Umbilical cord (tissue), 2 donors: ENCODE results near the gene PTRH2. TPM values are rescaled to one million over a fixed set of nuclear protein-coding genes. Genes with fewer than 3 reads are reported as not detected.

Experiments used
- DNase-seq: peaks from one replicate; pipeline ENCODE4 v3.0.0-alpha.2; 2015; ENCODE audit warnings: low spot score
- total RNA-seq: library from RNA; depleted of rRNA; stranded (reverse); fragments of >200 nt; gene quantifications from one replicate; pipeline ENCODE4 v1.2.3, GENCODE V29; 2014; ENCODE audit warnings: low replicate concordance; ENCODE audit not compliant: insufficient read depth

The PTRH2 gene
- total RNA-seq, 1 donor from 2014 or later: 7.9 TPM

DNA sequence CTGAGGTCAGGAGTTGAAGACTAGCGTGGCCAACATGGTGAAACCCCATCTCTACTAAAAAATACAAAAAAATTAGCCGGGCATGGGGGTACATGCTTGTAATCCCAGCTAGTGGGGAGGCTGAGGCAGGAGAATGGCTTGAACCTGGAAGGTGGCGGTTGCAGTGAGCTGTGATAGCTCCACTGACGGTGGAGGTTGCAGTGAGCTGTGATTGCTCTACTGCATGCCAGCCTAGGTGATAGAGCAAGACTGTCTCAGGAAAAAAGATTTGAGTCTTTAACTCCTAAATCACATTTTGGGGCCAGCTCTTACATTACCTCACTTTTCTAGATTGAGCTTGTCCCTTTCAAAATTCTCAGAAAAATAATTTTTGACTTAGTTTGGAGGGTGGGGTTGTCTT, 15.4 kb upstream of the PTRH2 start:
- DNase-seq: no peak

DNA sequence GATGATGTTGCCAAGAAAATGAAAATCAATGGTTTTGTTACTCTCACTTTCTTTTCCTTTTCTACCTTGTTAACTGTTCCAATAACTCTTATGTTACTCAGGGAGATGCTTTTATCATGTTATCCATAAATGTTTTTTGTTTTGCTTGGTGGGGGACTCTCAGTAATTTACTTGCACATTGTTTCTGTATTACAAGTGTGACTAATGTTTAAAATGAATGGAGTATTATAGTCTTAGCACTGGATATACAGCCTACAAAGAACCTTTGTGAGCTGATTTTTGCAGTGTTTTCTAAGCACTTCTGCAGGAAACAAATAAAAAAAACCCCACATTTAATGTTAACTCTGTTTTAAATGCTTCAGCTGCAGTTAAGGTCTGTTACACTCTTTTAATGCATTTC, 12.3 kb upstream of the PTRH2 start:
- DNase-seq: no peak

DNA sequence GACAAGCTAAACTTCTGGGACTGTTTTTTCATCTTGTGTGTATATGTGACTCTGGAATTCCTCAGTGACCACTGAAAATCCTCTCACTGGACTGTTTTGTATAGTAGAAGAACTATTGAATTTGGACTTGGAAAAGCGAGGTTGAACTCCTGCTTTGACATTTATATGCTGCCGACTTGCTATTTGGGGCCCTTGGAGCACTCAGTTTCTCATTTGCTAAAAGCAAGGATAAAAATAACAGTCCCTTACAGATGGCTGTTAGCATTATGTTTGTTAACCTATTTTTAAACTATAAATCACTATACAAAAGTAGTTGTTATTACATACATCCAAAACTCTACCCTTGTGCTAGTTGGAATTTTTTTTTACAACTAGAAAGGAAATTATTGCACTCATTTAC, 9.2 kb upstream of the PTRH2 start:
- DNase-seq: no peak

DNA sequence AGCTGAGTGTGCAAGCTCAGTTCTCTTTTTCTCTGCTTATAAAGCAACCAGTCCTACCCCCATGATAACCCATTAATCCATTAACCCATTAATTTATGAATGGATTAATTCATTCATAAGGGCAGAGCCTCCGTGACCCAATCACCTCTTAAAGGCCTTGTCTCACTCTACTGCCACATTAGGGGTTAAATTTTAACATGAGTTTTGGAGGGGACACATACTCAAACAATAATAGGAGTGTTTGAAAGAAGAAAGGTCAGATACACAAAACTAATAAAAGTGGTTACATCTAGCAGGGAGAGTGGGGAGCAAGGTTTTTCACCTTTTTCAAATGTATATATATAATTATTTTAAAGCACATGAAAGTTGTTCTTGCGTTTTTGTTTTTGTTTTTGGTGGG, 7.0 kb upstream of the PTRH2 start:
- DNase-seq: no peak

DNA sequence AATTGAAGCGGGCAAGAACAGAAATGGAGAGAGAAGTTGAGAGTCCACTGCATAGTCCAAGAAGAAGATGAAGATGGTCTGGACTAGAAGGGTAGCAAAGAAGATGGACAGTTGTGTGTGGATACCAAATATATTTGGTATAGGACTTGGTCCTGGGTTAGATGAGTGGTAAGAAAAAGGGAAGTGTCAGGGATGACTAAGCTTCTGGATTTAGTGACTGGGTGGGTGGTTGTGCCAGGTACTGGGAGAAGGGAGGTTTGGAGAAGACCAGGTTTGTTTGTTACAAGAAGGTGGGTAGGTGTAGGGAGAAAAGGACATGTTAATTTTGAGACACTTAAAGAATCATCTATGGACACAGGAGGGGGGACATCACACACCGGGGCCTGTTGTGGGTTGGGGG, 5.6 kb upstream of the PTRH2 start:
- DNase-seq: no peak

DNA sequence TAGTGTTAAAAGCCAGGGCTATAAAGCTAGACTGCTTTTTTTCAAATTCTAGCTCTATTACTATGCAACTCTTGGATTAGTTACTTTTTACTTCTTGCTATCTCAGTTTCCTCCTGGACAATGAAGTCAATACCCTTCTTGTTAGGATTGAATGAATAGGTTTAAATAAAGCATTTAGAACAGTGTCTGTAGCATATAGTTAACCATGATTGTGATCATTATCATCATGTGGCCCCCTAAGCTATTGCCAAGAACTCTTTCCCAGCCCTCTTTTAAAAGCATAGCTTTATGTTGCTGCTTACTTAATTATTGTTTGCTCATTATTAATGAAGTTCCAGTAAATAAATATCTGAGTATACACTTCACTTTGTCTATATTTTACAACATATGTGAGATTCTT, 4.7 kb upstream of the PTRH2 start:
- DNase-seq: no peak

DNA sequence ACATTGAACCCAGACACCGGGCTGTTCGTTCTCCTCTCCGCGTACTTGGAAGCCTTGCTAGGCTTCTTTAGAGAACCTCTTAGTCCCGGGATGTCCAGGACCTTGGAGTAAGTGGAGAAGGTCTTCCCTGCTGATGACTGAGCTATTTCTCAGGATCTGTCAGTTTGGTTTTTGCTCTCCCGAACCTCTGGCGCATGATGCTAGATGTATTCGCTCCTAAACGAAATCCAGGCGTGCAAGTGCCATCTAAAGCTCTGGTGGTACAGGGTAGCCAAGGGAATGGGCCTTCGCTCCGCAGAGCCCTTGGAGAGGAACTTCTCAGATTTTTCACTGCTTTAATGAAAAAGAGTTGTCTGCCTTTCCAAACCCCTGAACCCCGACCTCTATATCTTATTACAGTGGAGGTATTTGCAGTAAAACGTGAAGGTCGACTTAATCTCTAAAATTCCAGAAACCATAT, 771 bp upstream of the PTRH2 start:
- no peak for DNase-seq

DNA sequence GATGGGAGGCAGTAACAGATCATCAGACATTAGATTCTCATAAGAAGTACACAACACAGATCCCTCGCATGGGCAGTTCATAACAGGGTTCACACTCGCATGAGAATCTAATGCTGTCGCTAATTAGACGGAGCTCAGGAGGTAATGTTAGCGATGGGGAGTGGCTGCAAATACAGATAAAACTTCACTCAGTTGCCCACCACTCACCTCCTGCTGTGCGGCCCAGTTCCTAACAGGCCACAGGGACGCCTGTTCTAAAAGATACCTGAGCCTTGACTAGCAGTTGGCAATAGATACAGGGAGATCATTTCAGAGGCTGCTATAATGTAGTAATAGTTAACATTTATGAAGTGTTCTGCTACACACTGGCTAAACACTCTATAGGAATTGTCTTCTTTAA, 4.9 kb downstream of the PTRH2 start:
- no peak for DNase-seq

DNA sequence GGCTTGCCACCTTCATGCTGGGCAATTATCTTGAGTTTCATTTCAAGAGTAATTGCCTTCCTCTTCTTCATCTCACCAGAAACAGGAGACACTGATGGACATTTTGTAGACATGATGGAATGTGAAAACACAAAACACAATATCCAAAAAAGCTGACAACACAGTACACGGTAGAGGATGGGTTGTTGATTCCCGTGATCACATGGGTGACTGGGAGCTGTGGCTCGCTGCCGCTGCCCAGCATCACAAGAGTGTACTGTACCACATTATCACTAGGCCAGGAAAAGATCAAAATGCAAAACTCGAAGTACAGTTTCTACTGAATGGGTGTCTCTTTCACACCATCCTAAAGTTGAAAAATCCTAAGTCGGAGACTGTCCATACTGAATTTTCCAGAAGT, 7.4 kb downstream of the PTRH2 start:
- DNase-seq: no peak

DNA sequence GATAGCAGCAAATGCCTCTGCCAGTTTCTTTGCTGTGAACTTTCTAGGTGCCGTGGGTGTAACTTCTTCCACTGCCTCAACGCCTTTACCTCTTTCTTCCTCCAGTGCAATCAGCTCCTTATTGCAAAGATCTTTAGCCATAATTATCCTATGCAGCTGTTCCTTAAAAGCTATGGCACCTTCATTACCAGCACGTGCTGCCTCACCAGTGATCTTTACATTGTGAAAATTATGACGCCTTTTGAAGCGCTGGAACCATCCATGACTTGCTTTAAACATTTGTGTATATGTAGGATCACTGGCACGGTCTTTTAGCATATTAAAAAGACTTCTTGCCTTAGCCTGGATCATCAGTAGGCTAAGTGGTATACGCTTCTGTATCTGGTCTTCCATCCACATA, 8.0 kb downstream of the PTRH2 start:
- DNase-seq: no peak

DNA sequence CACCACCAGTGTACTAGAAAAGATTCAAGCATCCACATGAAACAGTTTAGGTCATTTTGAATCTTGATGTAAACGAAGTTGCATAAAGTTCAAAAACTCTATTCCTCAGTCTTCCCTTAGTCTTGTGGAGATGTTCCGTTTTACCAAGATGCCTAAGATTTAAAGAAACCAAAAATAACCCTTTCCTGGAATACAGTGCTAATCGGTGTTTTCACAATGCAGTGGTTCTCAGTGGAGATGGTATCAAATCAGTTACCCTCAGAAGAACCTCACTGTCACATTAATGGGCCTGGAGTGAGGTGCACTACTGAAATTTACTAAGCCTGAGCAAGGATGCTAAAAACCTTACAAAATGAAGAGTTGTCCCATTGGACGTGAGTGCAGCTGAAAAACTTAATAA, 9.1 kb downstream of the PTRH2 start:
- DNase-seq: no peak

DNA sequence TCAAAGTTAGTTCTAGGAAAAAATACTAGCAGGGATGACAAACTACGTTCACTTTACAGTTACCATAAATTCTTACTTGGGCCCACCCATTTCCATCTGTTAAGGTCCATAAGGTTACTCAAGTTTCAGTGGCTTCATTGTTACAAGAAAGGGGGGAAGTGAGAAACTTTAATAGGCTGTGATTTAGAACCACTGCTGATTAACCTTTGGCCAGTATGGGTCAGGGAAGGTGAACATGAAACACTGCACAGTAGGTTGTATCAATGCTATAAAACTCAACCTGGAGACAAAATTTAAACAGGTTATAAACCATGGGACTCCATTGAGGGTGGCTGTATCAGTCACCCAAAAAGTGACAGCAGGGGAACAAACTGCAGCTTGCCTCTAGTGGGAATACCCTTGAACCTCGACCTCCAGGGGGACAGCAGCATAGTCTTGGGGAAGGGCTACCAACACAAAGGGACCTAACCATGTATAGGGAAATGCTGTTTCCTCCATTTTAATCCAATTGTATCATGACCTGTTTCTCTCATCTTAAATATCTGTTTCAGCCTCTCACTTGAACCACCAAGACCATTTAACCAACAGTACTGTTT, 10.4 kb downstream of the PTRH2 start:
- DNase-seq: no peak

DNA sequence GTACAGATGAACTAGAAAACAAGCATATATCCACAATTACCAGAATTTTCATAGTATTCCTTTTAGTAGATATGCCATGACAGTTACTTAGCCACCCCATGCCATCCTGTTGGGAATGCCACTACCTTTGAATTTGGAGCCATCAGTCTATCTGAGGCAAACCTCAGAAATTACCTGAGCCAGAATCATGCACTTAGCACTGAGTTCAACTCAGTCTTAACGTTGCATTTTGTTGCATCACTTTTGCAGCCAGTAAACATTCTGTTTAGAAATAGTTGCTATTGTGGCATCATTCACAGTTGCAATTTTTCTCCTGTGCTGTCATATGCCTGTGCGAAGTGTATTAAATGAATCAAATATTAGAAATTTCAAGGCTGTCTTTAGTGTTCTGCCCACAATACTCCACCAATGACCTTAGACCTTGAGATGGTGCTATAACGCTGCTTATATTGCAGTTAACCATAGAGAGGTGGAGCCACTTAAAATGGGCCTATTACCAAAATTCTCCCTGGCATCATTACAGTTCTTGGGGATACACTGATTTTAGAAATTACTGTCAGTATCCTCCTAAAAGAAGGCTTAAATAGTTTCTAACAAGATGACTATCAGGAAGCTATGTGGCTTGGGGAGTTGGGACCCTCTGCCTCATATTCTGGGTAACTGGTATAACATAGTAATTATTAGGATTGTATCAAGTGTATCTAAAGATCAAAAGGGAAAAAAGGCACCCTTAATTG, 11.1 kb downstream of the PTRH2 start:
- DNase-seq: no peak

DNA sequence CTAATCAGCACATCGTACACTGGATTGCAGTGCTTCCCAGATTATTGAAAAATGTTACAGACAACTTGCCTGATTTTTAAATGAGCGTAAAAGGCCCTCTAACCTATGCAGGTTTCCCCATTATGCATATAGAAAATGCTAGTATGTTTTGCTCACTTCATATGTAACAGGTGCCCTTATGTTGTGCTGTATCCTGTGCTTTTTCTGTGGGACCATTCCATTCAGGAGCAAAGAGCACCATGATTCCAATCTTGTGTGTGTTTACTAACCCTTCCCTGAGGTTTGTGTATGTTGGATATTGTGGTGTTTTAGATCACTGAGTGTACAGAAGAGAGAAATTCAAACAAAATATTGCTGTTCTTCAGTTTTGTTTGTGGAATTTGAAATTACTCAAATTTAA, 12.9 kb downstream of the PTRH2 start:
- no peak for DNase-seq

DNA sequence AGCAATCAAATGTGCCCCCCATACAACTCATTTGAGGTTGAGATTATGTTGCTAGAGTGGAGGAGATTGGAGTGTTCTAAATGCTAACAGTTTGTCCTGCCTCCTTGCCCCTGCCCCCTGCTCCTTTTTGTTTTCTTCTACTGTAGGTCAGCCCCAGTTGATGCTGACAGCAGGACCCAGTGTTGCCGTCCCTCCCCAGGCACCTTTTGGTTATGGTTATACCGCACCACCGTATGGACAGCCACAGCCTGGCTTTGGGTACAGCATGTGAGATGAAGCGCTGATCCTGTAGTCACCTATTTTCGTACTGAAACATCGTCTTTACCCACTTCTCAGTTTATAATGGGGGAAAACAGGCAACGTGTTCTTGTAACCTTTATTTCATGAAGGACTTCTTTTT, 13.6 kb downstream of the PTRH2 start:
- no peak for DNase-seq

DNA sequence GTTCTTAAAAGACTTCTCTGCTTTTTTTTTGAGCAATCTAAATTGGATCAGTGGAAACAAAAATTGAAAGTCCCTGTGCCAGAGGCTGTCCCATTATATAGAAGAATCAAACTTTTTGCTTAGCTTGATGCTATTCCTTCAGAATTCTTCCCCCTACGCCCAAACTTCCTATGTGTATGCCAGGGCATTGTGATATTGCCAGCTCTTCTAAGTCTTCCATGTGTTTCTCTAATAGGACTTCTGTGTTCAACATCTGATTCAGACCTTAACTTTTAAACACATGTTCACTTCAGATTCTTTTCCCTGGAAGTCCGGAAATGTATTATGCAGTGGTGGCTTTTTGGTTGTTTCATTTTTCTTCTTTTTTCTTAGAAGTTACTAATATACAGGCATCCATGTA, 18.7 kb downstream of the PTRH2 start:
- DNase-seq: no peak

DNA sequence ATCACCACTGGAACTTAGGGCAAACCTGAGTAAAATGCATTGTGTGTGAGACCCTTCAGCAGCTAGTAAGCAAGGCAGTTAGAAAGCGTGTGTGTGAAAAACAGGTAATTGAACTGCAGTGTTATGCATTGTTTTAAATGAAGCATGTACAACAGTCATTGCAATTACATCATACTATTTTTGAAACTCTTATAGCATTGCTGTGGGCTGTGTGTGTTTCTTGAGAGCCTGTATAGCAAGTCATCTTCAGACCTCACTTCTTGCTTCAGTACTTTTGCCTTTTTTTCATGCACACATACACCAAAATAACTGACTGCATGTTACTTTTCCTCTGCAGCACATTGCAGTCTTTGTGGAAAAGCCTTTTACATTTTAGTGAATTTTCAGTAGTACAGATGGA, 19.2 kb downstream of the PTRH2 start:
- DNase-seq: no peak

DNA sequence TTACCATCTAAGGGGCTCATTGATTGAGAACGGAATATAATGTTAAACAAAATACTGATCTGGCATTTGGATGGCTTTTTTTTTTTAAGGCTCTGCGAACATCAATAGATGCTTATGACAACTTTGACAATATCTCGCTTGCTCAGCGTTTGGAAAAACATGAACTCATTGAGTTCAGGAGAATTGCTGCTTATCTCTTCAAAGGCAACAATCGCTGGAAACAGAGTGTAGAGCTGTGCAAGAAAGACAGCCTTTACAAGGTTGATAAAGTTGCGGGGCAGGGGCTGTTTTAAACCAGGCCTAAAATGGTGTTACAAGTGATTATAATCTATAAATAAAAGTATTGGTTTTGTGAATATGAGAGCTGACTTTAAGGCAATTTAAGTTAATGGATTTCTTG, 22.3 kb downstream of the PTRH2 start:
- DNase-seq: no peak

DNA sequence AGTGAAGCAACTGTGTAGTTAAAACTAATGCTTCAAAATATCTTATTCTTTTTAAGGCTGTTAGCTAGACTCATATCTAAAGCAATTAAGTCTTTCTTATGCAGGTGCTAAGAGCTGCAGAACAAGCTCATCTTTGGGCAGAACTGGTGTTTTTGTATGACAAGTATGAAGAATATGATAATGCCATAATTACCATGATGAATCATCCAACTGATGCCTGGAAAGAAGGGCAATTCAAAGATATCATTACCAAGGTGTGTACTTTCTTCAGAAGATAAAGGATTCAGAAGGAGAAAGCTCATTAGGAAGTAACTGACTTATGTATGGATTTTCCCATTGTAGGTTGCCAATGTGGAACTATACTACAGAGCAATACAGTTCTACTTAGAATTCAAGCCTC, 23.9 kb downstream of the PTRH2 start:
- no peak for DNase-seq

DNA sequence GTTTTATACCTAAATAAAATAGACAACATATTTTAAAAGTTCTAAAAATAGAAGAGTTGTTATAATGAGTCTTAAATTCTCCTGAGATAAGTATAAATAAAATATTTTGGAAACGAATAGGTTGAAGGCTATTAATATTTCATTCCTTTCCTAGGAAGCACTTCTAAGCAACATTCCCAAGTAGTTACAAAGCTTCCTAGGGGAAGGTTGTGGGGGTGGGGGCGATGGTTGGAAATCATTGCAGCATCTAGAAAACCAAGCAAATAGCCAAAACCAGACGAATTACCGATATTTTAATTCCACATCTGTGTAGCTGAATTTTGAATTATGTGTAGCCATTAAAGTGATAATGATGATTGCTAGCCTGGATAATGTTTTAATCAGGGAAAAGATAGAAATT, 26.9 kb downstream of the PTRH2 start:
- no peak for DNase-seq

DNA sequence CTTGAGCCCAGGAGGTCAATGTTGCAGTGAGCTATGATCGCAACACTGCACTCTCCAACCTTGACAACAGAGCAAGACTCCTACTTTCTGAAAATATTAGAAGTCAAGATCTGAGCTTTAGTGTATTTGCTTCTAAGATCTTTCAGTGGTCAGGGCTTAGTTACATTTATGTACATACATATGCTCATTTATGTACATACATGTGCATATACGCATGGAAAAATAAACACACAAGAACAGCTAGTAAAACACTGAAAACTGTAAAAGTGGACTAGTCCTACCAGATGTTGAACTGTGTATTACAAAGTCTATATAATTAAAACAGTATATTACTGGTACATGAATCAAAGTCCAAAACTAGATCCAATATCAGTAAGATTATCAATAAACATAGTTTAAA, 28.3 kb downstream of the PTRH2 start:
- DNase-seq: no peak

DNA sequence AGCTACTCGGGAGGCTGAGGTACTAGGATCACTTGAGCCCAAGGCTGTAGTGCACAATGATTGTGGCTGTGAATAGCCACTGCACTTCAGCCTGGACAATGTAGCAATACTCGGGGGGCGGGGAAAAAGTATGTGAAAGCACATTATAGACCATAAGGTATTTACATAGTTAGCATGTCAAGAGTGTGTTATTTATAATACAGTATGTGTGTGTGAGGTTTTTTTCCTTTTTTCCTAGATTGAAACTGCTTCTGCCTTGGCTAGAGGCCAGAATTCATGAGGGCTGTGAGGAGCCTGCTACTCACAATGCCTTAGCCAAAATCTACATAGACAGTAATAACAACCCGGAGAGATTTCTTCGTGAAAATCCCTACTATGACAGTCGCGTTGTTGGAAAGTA, 30.5 kb downstream of the PTRH2 start:
- DNase-seq: no peak

DNA sequence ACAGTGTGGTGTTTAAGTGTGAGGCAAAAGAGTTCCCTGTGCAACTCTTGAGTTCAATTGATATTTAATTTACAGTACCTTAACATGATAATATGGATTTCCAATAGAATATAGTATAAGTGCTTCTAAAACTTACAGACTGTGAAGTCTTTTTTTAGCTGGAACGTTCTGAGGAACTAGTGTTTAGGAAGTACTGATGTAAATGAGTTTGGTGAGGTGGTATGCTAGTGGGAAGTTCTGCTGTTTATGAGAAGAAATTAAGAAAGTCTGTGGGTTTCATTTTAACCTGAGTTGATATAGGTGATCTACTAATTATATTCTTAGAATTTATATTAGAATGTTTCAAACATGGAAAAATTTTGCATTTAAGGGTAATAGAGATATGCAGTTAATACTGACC, 32.0 kb downstream of the PTRH2 start:
- DNase-seq: no peak

DNA sequence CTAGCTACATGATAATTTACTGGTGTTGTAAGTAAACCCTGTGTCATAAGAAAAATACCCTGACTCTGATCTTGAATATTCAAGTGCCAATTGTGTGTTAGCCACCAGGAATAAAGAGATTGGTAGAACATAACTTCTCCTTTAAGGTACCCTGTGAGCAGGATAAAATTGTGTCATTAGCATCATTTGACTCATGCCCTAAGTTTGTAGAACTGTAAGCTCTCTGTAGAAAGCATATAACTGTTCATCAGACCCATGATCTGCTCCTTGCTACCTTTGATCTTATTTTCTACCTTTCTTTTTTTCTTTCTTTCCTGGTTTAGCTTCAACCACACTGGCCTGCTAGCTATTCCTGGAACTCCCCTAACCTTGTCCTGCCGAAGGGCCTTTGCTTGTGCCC, 35.8 kb downstream of the PTRH2 start:
- DNase-seq: no peak
